GM19463 (cell line): ENCODE data around the gene TTC39B.

Source experiments
- ATAC-seq: cut with Tn5 transposase; IDR thresholded peaks from one replicate; pipeline ENCODE4 v1.9.1; 2021; ENCODE audit warnings: mild to moderate bottlenecking, moderate library complexity; ENCODE audit not compliant: unreplicated experiment

TTC39B gene

GRCh38 chr9:15304632-15305031 lies 2.4 kb downstream of the TTC39B start:
- peak; percentile 22 for ATAC-seq

GRCh38 chr9:15300218-15300617 lies 6.8 kb downstream of the TTC39B start:
- no peak for ATAC-seq

- ATAC-seq, result peak; percentile 61
These were observed 7.6 kb downstream of the TTC39B start for GRCh38 chr9:15299374-15299939.

GRCh38 chr9:15298362-15298761 lies 8.7 kb downstream of the TTC39B start:
- ATAC-seq, result no peak

GRCh38 chr9:15295761-15296405 lies 11.1 kb downstream of the TTC39B start:
- peak; percentile 31 for ATAC-seq

- no peak for ATAC-seq
These were observed 12.4 kb downstream of the TTC39B start for GRCh38 chr9:15294604-15295003.

- ATAC-seq, result no peak
These were observed 13.2 kb downstream of the TTC39B start for GRCh38 chr9:15293804-15294316.

GRCh38 chr9:15293084-15293483 lies 13.9 kb downstream of the TTC39B start:
- no peak for ATAC-seq

- ATAC-seq, result no peak
These were observed 17.4 kb downstream of the TTC39B start for GRCh38 chr9:15289603-15290002.

- ATAC-seq, result no peak
These were observed 19.7 kb downstream of the TTC39B start for GRCh38 chr9:15287309-15287708.

GRCh38 chr9:15286161-15286821 lies 20.7 kb downstream of the TTC39B start:
- no peak for ATAC-seq

GRCh38 chr9:15282567-15283285 lies 24.3 kb downstream of the TTC39B start:
- ATAC-seq, result no peak

- ATAC-seq, result no peak
These were observed 26.4 kb downstream of the TTC39B start for GRCh38 chr9:15280647-15281046.

- no peak for ATAC-seq
These were observed 28.2 kb downstream of the TTC39B start for GRCh38 chr9:15278839-15279238.

- no peak for ATAC-seq
These were observed 28.8 kb downstream of the TTC39B start for GRCh38 chr9:15278091-15278687.

- ATAC-seq, result no peak
These were observed 29.5 kb downstream of the TTC39B start for GRCh38 chr9:15277400-15278090.

- no peak for ATAC-seq
These were observed 30.6 kb downstream of the TTC39B start for GRCh38 chr9:15276328-15276938.

GRCh38 chr9:15274425-15274824 lies 32.6 kb downstream of the TTC39B start:
- ATAC-seq, result no peak

GRCh38 chr9:15272377-15272928 lies 34.6 kb downstream of the TTC39B start:
- ATAC-seq, result no peak

GRCh38 chr9:15271403-15271802 lies 35.6 kb downstream of the TTC39B start:
- ATAC-seq, result no peak
